Measurements from ENCODE around the gene ARGLU1. TPM values are rescaled to one million over a fixed set of nuclear protein-coding genes. Genes with fewer than 3 reads are reported as not detected.
A peak's percentile ranks its signal among the peaks of the same experiment; 100 is the strongest.

The ARGLU1 gene
- total RNA-seq, 1 experiment from 2014 or later: 96.9 TPM

GRCh38 chr13:106507560-106508274, 60.2 kb downstream of the ARGLU1 start:
- H3K14ac ChIP-seq (ENCODE audit: insufficient read depth, low read length): no peak overlapping the region

More at GRCh38 chr13:106507560-106508274, 60.2 kb downstream of the ARGLU1 start:
- Histone ChIP-seq H2BK120ac (ENCODE audit: low read depth, low read length, poor library complexity, severe bottlenecking) (no peak overlapping the region), H2BK15ac (ENCODE audit: low read depth, low read length) (no peak overlapping the region), H3K23me2 (ENCODE audit: insufficient read length, low read depth, low read length, poor library complexity, severe bottlenecking) (no peaks in the 10 kb centered on the region), H2AK5ac (ENCODE audit: insufficient read length, low read length) (no peak overlapping the region), H3K79me2 (ENCODE audit: insufficient read depth, low read length) (no peaks in the 10 kb centered on the region), H3K4me2 (ENCODE audit: insufficient read depth, insufficient read length, low read length) (no peak overlapping the region), H3K18ac (ENCODE audit: insufficient read length, low read depth, low read length) (no peak overlapping the region), H4K5ac (ENCODE audit: insufficient read length, low read depth, low read length) (no peak overlapping the region), H3K27me3 (ENCODE audit: insufficient read depth, low read length) (no peaks in the 10 kb centered on the region), H3K56ac (ENCODE audit: insufficient read length, low read depth, low read length) (no peak overlapping the region), H3K4ac (ENCODE audit: low read depth, low read length) (no peak overlapping the region), H4K91ac (ENCODE audit: insufficient read length, low read depth, low read length) (no peak overlapping the region), H4K20me1 (ENCODE audit: control insufficient read depth, insufficient read depth, insufficient read length) (no peaks in the 10 kb centered on the region), H2BK5ac (ENCODE audit: insufficient read length, low read length) (no peak overlapping the region), H3T11ph (ENCODE audit: low read length) (no peak overlapping the region), H3K27ac (ENCODE audit: insufficient read length, low read depth, low read length) (no peak overlapping the region), H3K23ac (ENCODE audit: insufficient read length, low read depth, low read length) (no peak overlapping the region), H3K9ac (ENCODE audit: extremely low read depth, insufficient read length, low read length) (no peak overlapping the region), H2BK12ac (ENCODE audit: insufficient read length, low read depth, low read length) (no peak overlapping the region), H4K8ac (replicated peaks; ENCODE audit: insufficient read length, low read depth, low read length) (no peak overlapping the region), H3K9me3 (ENCODE audit: control insufficient read depth, low read depth, low read length) (no peaks in the 10 kb centered on the region), H3K4me1 (ENCODE audit: insufficient read depth, low read length) (peaks cover 3% of the 10 kb centered on the region; the same call in 1 of the 2 replicates), H3K79me1 (ENCODE audit: insufficient read depth, low read depth, low read length, poor library complexity, severe bottlenecking) (no peaks in the 10 kb centered on the region), H2BK20ac (ENCODE audit: low read depth, low read length, poor library complexity, severe bottlenecking) (no peak overlapping the region), H2AFZ (ENCODE audit: low read length) (no peak overlapping the region)
- no peaks in the 10 kb centered on the region for H3K27me3 Mint-ChIP-seq (ENCODE audit: low read depth)
- H3K36me3 Mint-ChIP-seq (ENCODE audit: insufficient read depth in 1 of 3, low read depth in 3 of 3): peaks cover 8 to 13% (median 11%) of the 10 kb centered on the region in 3 experiments; a peak in 6 of 7 replicates
- H3K27ac Mint-ChIP-seq: peak overlapping the region; percentile 85 to 97 (median 95); a peak in 6 of 7 replicates
- no peak for TF ChIP-seq CTCF (conservative IDR thresholded peaks at IDR 0.05)
- WGBS (ENCODE audit: extremely low coverage, insufficient read length, low lambda C conversion rate): no CpG with 5 or more reads among the region's 11 CpGs
- peak overlapping the region in 1 of 2 experiments; percentile 31; a peak in 1 of 5 replicates for H3K4me3 Mint-ChIP-seq
- no peaks in the 10 kb centered on the region for H3K9me3 Mint-ChIP-seq
- no peak for DNase-seq
- H3K4me1 Mint-ChIP-seq: peaks cover 17 to 19% of the 10 kb centered on the region in 2 experiments
